Psoas muscle (tissue), 8 donors: ENCODE data around the gene FARP2. TPM values are rescaled to one million over a fixed set of nuclear protein-coding genes. Genes with fewer than 3 reads are reported as not detected.

Source experiments
- ATAC-seq, 4 donors: fragments of 200-7000 bp; cut with Tn5 transposase; one replicate each; pipeline ENCODE4 v1.9.1; 2020; ENCODE audit warnings: moderate library complexity in 3 of 4, mild to moderate bottlenecking in 2 of 4
- DNase-seq, 2 donors: peaks; one replicate each; pipeline ENCODE4 v3.0.0-alpha.2; 2020
- H3K27ac ChIP-seq: fragments of 200-600 bp; one replicate; pipeline ENCODE4 v1.8.0; 2022
- H3K27me3 ChIP-seq, 3 donors: fragments of 200-600 bp in 1 of 3; one replicate each; pipeline versions ENCODE4 v1.6.1 to v1.8.0; 2013 to 2022; ENCODE audit warnings: low read length in 2 of 3, mild to moderate bottlenecking in 2 of 3, moderate library complexity in 1 of 3; ENCODE audit not compliant: insufficient read depth in 3 of 3
- H3K36me3 ChIP-seq, 2 donors: fragments of 200-600 bp in 1 of 2; one replicate each; pipeline versions ENCODE4 v1.6.1 to v1.8.0; 2013 to 2022; ENCODE audit warnings: low read depth in 1 of 2, mild to moderate bottlenecking in 1 of 2, moderate library complexity in 1 of 2; ENCODE audit not compliant: insufficient read depth in 1 of 2
- H3K4me1 ChIP-seq: fragments of 200-600 bp; one replicate; pipeline ENCODE4 v1.8.0; 2022
- H3K4me3 ChIP-seq: fragments of 200-600 bp; one replicate; pipeline ENCODE4 v1.8.0; 2022; ENCODE audit warnings: mild to moderate bottlenecking
- H3K9me3 ChIP-seq: fragments of 200-600 bp; one replicate; pipeline ENCODE4 v1.8.0; 2022
- CTCF ChIP-seq: fragments of 200-600 bp; IDR thresholded peaks from one replicate; pipeline ENCODE4 v1.8.0; 2022; ENCODE audit warnings: antibody characterized with exemption
- WGBS, 3 donors: extraction: QIAGEN DNeasy Blood & Tissue Kit; methylation state at CpG; one replicate each; pipeline versions ENCODE4 v1.1.6 to v1.1.7; 2013; 5-methylcytosine and 5-hydroxymethylcytosine counted together
- intact Hi-C, 2 donors: fragments of 100-400 bp; cut with DNase I; formaldehyde crosslinking; loops; one replicate each; pipeline versions ENCODE4 v1.11.0 to v1.14.2; 2022
- polyA plus RNA-seq, 3 donors: library from polyadenylated mRNA; stranded (reverse); fragments of 200-250 nt; gene quantifications; one replicate each; pipeline ENCODE4 v1.2.3, GENCODE V29; 2013
- total RNA-seq, 4 donors: library from RNA; stranded (reverse); fragmentation: NEBNext Ultra II Directional in 2 of 4; extraction: Animal tissue kit (Norgen Biotek cat#: 25700) in 2 of 4; gene quantifications; one replicate each; pipeline versions ENCODE4 v1.2.1 to v1.2.4, GENCODE V29; 2021 to 2023
- donor health status: healthy with polysubstance abuse.
- donor health status: DM: no; HTN: no; CAD: no; lungs with moderate emphysema.
- donor health status: Bipolar disorder and iron deficiency.
- donor health status: healthy.
- donor health status: DM: yes; HTN: yes; CAD: no.
- donor health status: DM: no; HTN: no; CAD: no.
- donor health status: DM: no; HTN: no; CAD: no.
- donor health status: DM: yes; HTN: yes; CAD: no.

Gene FARP2
- total and polyA plus RNA-seq, 7 donors, result 5.8 to 18.4 (median 17.4) TPM

GRCh38 chr2:241356871-241357260 lies 781 bp downstream of the FARP2 start:
- WGBS, 3 donors, result 11 to 14% (median 12%) methylated on average over 5 of the region's 5 CpGs
- H3K9me3 ChIP-seq, result no peaks in the 10 kb centered on the region
- ATAC-seq, result no peak
- peak overlapping the region; percentile 75 for H3K4me3 ChIP-seq
- peaks cover 15% of the 10 kb centered on the region for H3K4me1 ChIP-seq
- intact Hi-C loops, result loop anchor here (5.0 kb wide), 2 partner anchors 40 to 150 kb away; partner anchors contain the start of genes HDLBP (in 1 of the 2), SEPTIN2 (in 1 of the 2) and STK25 (in 1 of the 2)
- peak overlapping the region; percentile 90 for H3K27ac ChIP-seq
- no peak for TF ChIP-seq CTCF
- no peaks in the 10 kb centered on the region for H3K27me3 ChIP-seq
- no peak for DNase-seq
- peaks cover 0 to 28% of the 10 kb centered on the region in 2 donors for H3K36me3 ChIP-seq

DNA sequence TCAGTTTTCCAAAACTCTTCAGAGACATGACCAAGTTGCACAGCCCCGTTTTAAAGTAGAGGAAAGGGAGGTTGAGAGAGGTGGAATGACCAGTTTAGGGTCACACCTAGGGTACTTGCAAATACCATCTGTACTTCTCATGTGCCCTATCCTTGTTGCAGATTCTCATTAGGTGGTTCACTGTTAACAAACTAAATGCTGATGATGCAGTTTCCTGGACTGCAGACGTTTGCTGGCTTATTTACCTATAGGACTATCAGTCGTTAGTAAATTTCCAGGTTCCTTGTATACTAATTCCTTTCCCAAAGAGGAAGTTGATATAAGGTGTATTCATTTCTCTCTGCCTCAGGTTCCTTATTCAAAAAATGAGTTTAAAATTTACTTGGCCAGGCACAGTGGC lies 1.4 kb downstream of the FARP2 start:
- H3K36me3 ChIP-seq, result peaks cover 0 to 22% of the 10 kb centered on the region in 2 donors
- H3K27ac ChIP-seq, result no peak overlapping the region
- intact Hi-C loops, result loop anchor here (5.0 kb wide), 2 partner anchors 40 to 150 kb away; partner anchors contain the start of genes HDLBP (in 1 of the 2), SEPTIN2 (in 1 of the 2) and STK25 (in 1 of the 2)
- DNase-seq (no peak), ATAC-seq (no peak)
- no peak for TF ChIP-seq CTCF
- H3K4me3 ChIP-seq, result peak overlapping the region; percentile 75
- H3K4me1 ChIP-seq, result peaks cover 15% of the 10 kb centered on the region
- WGBS, 3 donors, result 43 to 58% (median 45%) methylated on average over 3 of the region's 3 CpGs
- H3K9me3 ChIP-seq, result no peaks in the 10 kb centered on the region
- H3K27me3 ChIP-seq, result no peaks in the 10 kb centered on the region

DNA sequence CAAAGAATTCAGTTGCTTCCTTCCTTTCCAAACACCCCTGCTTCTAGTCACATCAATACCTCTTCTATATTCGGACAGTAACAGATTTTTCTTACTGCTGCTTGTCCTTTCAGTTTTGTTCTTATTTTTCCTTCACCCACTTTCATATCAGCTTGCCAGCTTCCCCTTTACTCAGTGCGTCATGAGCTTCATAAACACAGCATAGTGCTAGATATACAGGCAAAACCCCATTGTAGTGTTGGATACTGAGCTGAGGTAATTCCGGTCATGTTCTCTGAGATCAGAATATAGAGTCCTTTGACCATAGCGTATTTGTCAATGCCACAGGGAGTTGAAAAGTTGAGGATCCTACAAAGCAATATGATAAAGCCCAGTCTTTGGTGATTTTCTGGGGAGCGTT lies 2.4 kb downstream of the FARP2 start:
- Histone ChIP-seq H3K27me3 (no peaks in the 10 kb centered on the region), H3K4me1 (peaks cover 24% of the 10 kb centered on the region), H3K36me3 (peaks cover 0 to 12% of the 10 kb centered on the region in 2 donors), H3K9me3 (no peaks in the 10 kb centered on the region), H3K27ac (no peak overlapping the region), H3K4me3 (no peak overlapping the region)
- DNase-seq (no peak), ATAC-seq (no peak)
- intact Hi-C loops, result loop anchor here (5.0 kb wide), 2 partner anchors 41 to 149 kb away; partner anchors contain the start of genes HDLBP (in 1 of the 2), SEPTIN2 (in 1 of the 2) and STK25 (in 1 of the 2)
- 86 to 94% (median 87%) methylated on average over 5 of the region's 5 CpGs for WGBS, 3 donors
- no peak for TF ChIP-seq CTCF

DNA sequence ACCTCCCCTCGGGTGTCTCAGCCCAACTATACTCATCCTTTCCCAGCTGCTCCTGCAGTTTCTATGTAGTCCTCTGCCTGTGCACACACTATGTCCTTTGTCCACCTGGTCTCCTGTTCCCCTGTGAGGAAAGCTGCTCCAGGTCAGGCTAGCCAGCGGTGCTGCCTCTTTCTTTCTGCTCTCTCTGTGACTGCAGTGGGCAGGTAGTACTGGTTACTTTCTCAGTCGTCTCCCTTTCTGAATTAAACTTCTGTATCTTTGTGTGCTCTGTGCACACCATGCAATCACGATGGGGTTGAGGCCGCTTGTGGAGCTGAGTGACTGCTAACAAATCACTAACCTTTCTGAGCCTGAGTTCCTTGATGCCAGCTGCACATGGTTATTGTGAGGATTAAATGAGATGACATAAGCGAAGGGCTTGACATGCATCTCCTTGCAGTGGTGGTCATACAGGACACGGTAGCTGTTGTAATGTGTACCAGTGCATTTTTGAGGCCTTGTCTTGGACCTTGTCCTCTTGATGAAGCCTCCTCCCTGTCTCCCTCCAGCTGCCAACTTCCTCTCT lies 3.5 kb downstream of the FARP2 start:
- WGBS, 3 donors, result 77 to 89% (median 80%) methylated on average over 7 of the region's 7 CpGs
- DNase-seq, result no peak
- peaks cover 0 to 3% of the 10 kb centered on the region in 2 donors for H3K36me3 ChIP-seq
- no peaks in the 10 kb centered on the region for H3K27me3 ChIP-seq
- H3K4me1 ChIP-seq, result peaks cover 32% of the 10 kb centered on the region
- H3K9me3 ChIP-seq, result no peaks in the 10 kb centered on the region
- no peak overlapping the region for H3K27ac ChIP-seq
- no peak overlapping the region for H3K4me3 ChIP-seq
- no peak for ATAC-seq
- intact Hi-C loops, result loop anchor here (5.0 to 10.0 kb wide), 3 partner anchors 42 to 275 kb away; partner anchors contain the start of genes ATG4B (in 1 of the 2), HDLBP (in 1 of the 2), SEPTIN2 (in 1 of the 2) and STK25 (in 1 of the 2)
- no peak for TF ChIP-seq CTCF
